HepG2 (cell line): ENCODE data around the gene USP7. TPM values are rescaled to one million over a fixed set of nuclear protein-coding genes. Genes with fewer than 3 reads are reported as not detected.
A peak's percentile ranks its signal among the peaks of the same experiment; 100 is the strongest.

Experiments
- ATF1 ChIP-seq: IDR thresholded peaks from 2 replicates; pipeline ENCODE4 v1.6.1; 2016; ENCODE audit warnings: mild to moderate bottlenecking, control low read depth
- CSRNP2 ChIP-seq: sonication (generic); formaldehyde crosslinking; conservative IDR thresholded peaks from 2 replicates; pipeline ENCODE4 v1.8.0; 2022; ENCODE audit warnings: low read depth, missing genetic modification reagents
- DZIP1 ChIP-seq: sonication (generic); formaldehyde crosslinking; IDR thresholded peaks from 2 replicates; pipeline ENCODE4 v1.5.0; 2020; ENCODE audit warnings: mild to moderate bottlenecking, missing genetic modification reagents
- GABPB1 ChIP-seq: IDR thresholded peaks from 2 replicates; pipeline ENCODE4 v1.6.1; 2016; ENCODE audit warnings: mild to moderate bottlenecking, missing genetic modification reagents, moderate library complexity, missing compliant biosample characterization
- GTF3A ChIP-seq: sonication (generic); formaldehyde crosslinking; conservative IDR thresholded peaks from 2 replicates; pipeline ENCODE4 v1.4.0; 2020; ENCODE audit warnings: mild to moderate bottlenecking, missing genetic modification reagents
- MAX ChIP-seq: IDR thresholded peaks from 2 replicates; pipeline ENCODE4 v1.6.1; 2012; ENCODE audit warnings: inconsistent platforms
- MTF1 ChIP-seq: sonication (generic); formaldehyde crosslinking; IDR thresholded peaks from 2 replicates; pipeline ENCODE4 v1.5.0; 2020; ENCODE audit warnings: missing genetic modification reagents
- NR2F2 ChIP-seq: IDR thresholded peaks from 2 replicates; pipeline ENCODE4 v1.6.1; 2012; ENCODE audit warnings: low read depth, inconsistent platforms, borderline replicate concordance
- RELA ChIP-seq: sonication (generic); formaldehyde crosslinking; IDR thresholded peaks from 2 replicates; pipeline ENCODE4 v1.4.0; 2020; ENCODE audit warnings: missing genetic modification reagents
- SETDB1 ChIP-seq: sonication (generic); formaldehyde crosslinking; IDR thresholded peaks from 2 replicates; pipeline ENCODE4 v1.5.1; 2020; ENCODE audit warnings: missing genetic modification reagents, mild to moderate bottlenecking, borderline replicate concordance
- TGIF2 ChIP-seq: IDR thresholded peaks from 2 replicates; pipeline ENCODE4 v1.6.1; 2016; ENCODE audit warnings: control low read depth, missing compliant biosample characterization
- ZBTB38 ChIP-seq: sonication (generic); formaldehyde crosslinking; IDR thresholded peaks from 2 replicates; pipeline ENCODE4 v1.5.1; 2020; ENCODE audit warnings: mild to moderate bottlenecking, missing genetic modification reagents
- ZNF274 ChIP-seq: sonication (generic); formaldehyde crosslinking; IDR thresholded peaks from 2 replicates; pipeline ENCODE4 v1.5.1; 2020; ENCODE audit warnings: mild to moderate bottlenecking, missing genetic modification reagents
- ZNF451 ChIP-seq: sonication (generic); formaldehyde crosslinking; IDR thresholded peaks from 2 replicates; pipeline ENCODE4 v1.5.0; 2020; ENCODE audit warnings: mild to moderate bottlenecking, missing genetic modification reagents
- ZNF598 ChIP-seq: sonication (generic); formaldehyde crosslinking; IDR thresholded peaks from 2 replicates; pipeline ENCODE4 v1.5.1; 2020; ENCODE audit warnings: mild to moderate bottlenecking, missing genetic modification reagents, borderline replicate concordance
- ZNF687 ChIP-seq: sonication (generic); formaldehyde crosslinking; IDR thresholded peaks from 2 replicates; pipeline ENCODE4 v1.5.1; 2020; ENCODE audit warnings: mild to moderate bottlenecking, missing genetic modification reagents, moderate library complexity
- ZNF761 ChIP-seq: sonication (generic); formaldehyde crosslinking; conservative IDR thresholded peaks from 2 replicates; pipeline ENCODE4 v1.4.0; 2020; ENCODE audit warnings: mild to moderate bottlenecking, missing genetic modification reagents
- ZNF768 ChIP-seq: sonication (generic); formaldehyde crosslinking; IDR thresholded peaks from 2 replicates; pipeline ENCODE4 v1.4.0; 2020; ENCODE audit warnings: missing genetic modification reagents
- ZNF790 ChIP-seq: sonication (generic); formaldehyde crosslinking; IDR thresholded peaks from 2 replicates; pipeline ENCODE4 v1.8.0; 2022; ENCODE audit warnings: missing genetic modification reagents, mild to moderate bottlenecking, borderline replicate concordance
- polyA plus RNA-seq, 8 experiments: library from polyadenylated mRNA; depleted of rRNA in 3 of 8; stranded (reverse) in 7 of 8; unstranded in 1 of 8; fragments of >200 nt; fragmentation: Illumina TruSeq in 4 of 8; extraction: Trizol in 4 of 8; gene quantifications; 2 replicates each; pipeline versions ENCODE4 v1.2.1 to v1.2.3, GENCODE V29; 2011 to 2016; ENCODE audit warnings: low read depth in 4 of 8, missing spikeins in 1 of 8, mixed read lengths in 1 of 8; ENCODE audit not compliant: insufficient read depth in 1 of 8
- total RNA-seq, 5 experiments: library from RNA; depleted of rRNA; stranded (reverse); fragments of >200 nt; fragmentation: Illumina TruSeq; extraction: Trizol; gene quantifications; 2 replicates each; pipeline ENCODE4 v1.2.3, GENCODE V29; 2016; ENCODE audit warnings: low read depth in 1 of 5
- TF ChIP-seq, protein P1 (sequence below): sonication (generic); formaldehyde crosslinking; IDR thresholded peaks from 2 replicates; pipeline ENCODE4 v1.5.0; 2020; ENCODE audit warnings: missing genetic modification reagents

Gene USP7
- total and polyA plus RNA-seq, 2 of the 13 experiments (the other 11 are each of a cell fraction or from before 2014, with no cell fraction given), result 52.5 to 173 TPM

DNA sequence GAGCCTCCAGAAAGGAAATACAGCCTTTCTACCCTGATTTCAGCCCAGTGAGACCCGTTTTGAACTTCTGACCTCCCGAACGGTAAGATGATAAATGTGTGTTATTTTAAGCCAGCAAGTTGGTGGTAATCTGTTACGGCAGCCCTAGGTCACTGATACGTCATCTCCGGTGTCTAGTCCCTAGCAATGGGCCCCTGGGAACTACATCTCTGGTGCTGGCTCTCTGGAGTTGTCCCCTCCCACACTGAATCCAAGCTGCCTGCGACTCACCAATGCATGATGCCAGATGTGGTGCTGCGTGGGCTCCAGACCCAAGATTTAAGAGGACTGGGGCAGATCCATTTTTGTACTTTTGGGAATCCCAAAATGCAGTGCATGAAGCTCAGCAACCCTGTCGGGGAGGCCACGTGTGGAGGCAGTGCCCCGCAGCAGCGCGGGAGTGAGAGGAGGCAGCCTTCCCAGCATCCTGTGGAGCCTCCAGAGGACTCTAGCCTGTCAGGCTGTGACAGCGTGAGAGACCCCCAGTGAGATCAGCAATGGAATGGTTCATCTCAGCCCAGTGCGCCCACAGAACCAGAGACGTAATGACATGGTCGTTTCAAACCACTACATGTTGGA is 43.6 kb upstream of the USP7 start (continued):
- peak; percentile 52; the same call in 1 of the 2 replicates for TF ChIP-seq GABPB1 (CRISPR knock-in tag)
- TF ChIP-seq, protein P1, sequence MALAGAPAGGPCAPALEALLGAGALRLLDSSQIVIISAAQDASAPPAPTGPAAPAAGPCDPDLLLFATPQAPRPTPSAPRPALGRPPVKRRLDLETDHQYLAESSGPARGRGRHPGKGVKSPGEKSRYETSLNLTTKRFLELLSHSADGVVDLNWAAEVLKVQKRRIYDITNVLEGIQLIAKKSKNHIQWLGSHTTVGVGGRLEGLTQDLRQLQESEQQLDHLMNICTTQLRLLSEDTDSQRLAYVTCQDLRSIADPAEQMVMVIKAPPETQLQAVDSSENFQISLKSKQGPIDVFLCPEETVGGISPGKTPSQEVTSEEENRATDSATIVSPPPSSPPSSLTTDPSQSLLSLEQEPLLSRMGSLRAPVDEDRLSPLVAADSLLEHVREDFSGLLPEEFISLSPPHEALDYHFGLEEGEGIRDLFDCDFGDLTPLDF (CRISPR knock-in tag), result no peak
- TF ChIP-seq ZNF598 (CRISPR knock-in tag), result peak; percentile 77; the same call in 1 of the 2 replicates
- TF ChIP-seq ZNF451 (CRISPR knock-in tag), result no peak
- TF ChIP-seq MAX, result 0 out of 2 replicates have a peak, but pooled peaks have one; percentile 19
- no peak for TF ChIP-seq TGIF2 (CRISPR knock-in tag)
- TF ChIP-seq SETDB1, result no peak
- peak; percentile 44 for TF ChIP-seq ZNF687 (CRISPR knock-in tag)
- TF ChIP-seq CSRNP2 (CRISPR knock-in tag), result no peak
- TF ChIP-seq ZBTB38 (CRISPR knock-in tag), result 0 out of 2 replicates have a peak, but pooled peaks have one; percentile 37
- no peak for TF ChIP-seq ZNF761 (CRISPR knock-in tag)
- TF ChIP-seq MTF1, result no peak
- TF ChIP-seq GTF3A (CRISPR knock-in tag), result no peak
- peak; percentile 41; the same call in 1 of the 2 replicates for TF ChIP-seq ZNF768 (CRISPR knock-in tag)
- no peak for TF ChIP-seq NR2F2
- no peak for TF ChIP-seq ZNF790
- 0 out of 2 replicates have a peak, but pooled peaks have one; percentile 39 for TF ChIP-seq ZNF274 (CRISPR knock-in tag)
- no peak for TF ChIP-seq DZIP1 (CRISPR knock-in tag)
- TF ChIP-seq ATF1 (CRISPR knock-in tag), result peak; percentile 29; the same call in 1 of the 2 replicates
- no peak for TF ChIP-seq RELA (CRISPR knock-in tag)
